Skeletal muscle satellite cell (primary cell): ENCODE data around the gene PLOD1.

Experiments
- H3K27me3 ChIP-seq: 2 replicates; pipeline ENCODE4 v1.7.0; 2013; ENCODE audit warnings: low read length; ENCODE audit not compliant: control insufficient read depth, insufficient read depth
- H3K36me3 ChIP-seq: 2 replicates; pipeline ENCODE4 v1.7.0; 2013; ENCODE audit warnings: mild to moderate bottlenecking, control low read depth, low read length; ENCODE audit not compliant: insufficient read depth
- H3K4me1 ChIP-seq: 2 replicates; pipeline ENCODE4 v1.7.0; 2013; ENCODE audit warnings: low read length; ENCODE audit not compliant: control insufficient read depth, insufficient read depth
- H3K4me2 ChIP-seq: 2 replicates; pipeline ENCODE4 v1.7.0; 2013; ENCODE audit warnings: mild to moderate bottlenecking, low read length
- H3K4me3 ChIP-seq: 2 replicates; pipeline ENCODE4 v1.7.0; 2013; ENCODE audit warnings: low read length
- H3K9ac ChIP-seq: 2 replicates; pipeline ENCODE4 v1.7.0; 2013; ENCODE audit warnings: mild to moderate bottlenecking, low read depth, low read length, moderate library complexity
- H3K9me3 ChIP-seq: replicated peaks from 2 replicates; pipeline ENCODE4 v1.7.0; 2013; ENCODE audit warnings: mild to moderate bottlenecking, control low read depth, low read length

The PLOD1 gene

GRCh38 chr1:11963622-11964021 lies 29.1 kb downstream of the PLOD1 start:
- peaks cover 55% of the 10 kb centered on the region for H3K36me3 ChIP-seq

GRCh38 chr1:11964656-11965055 lies 30.1 kb downstream of the PLOD1 start:
- peaks cover 7% of the 10 kb centered on the region for H3K4me1 ChIP-seq
- H3K36me3 ChIP-seq = peaks cover 59% of the 10 kb centered on the region
- no peaks in the 10 kb centered on the region for H3K27me3 ChIP-seq
- no peak overlapping the region for H3K9ac ChIP-seq
- no peak overlapping the region for H3K4me2 ChIP-seq
- no peaks in the 10 kb centered on the region for H3K9me3 ChIP-seq
- H3K4me3 ChIP-seq = no peak overlapping the region

More at GRCh38 chr1:11963622-11964021, 29.1 kb downstream of the PLOD1 start:
- peaks cover 7% of the 10 kb centered on the region for H3K4me1 ChIP-seq
- H3K4me2 ChIP-seq = no peak overlapping the region
- H3K9me3 ChIP-seq = no peaks in the 10 kb centered on the region
- H3K4me3 ChIP-seq = no peak overlapping the region
- H3K27me3 ChIP-seq = no peaks in the 10 kb centered on the region
- H3K9ac ChIP-seq = no peak overlapping the region

- Histone ChIP-seq H3K4me2 (no peak overlapping the region), H3K4me1 (no peaks in the 10 kb centered on the region), H3K4me3 (no peak overlapping the region), H3K9me3 (no peaks in the 10 kb centered on the region), H3K27me3 (no peaks in the 10 kb centered on the region), H3K36me3 (peaks cover 59% of the 10 kb centered on the region), H3K9ac (no peak overlapping the region)
Measured at GRCh38 chr1:11967028-11967547, 32.6 kb downstream of the PLOD1 start.

- Histone ChIP-seq H3K4me1 (no peaks in the 10 kb centered on the region), H3K4me3 (no peak overlapping the region), H3K9ac (no peak overlapping the region), H3K27me3 (no peaks in the 10 kb centered on the region), H3K9me3 (no peaks in the 10 kb centered on the region), H3K36me3 (peaks cover 64% of the 10 kb centered on the region), H3K4me2 (no peak overlapping the region)
Measured at GRCh38 chr1:11970441-11971185, 36.1 kb downstream of the PLOD1 start.

- Histone ChIP-seq H3K36me3 (peaks cover 38% of the 10 kb centered on the region), H3K9ac (no peak overlapping the region), H3K4me3 (no peak overlapping the region), H3K4me1 (peaks cover 25% of the 10 kb centered on the region), H3K9me3 (no peaks in the 10 kb centered on the region), H3K27me3 (no peaks in the 10 kb centered on the region), H3K4me2 (no peak overlapping the region)
Measured at GRCh38 chr1:11977625-11978024, 43.1 kb downstream of the PLOD1 start.

GRCh38 chr1:11978301-11978700 lies 43.8 kb downstream of the PLOD1 start:
- no peak overlapping the region for H3K4me2 ChIP-seq
- H3K4me3 ChIP-seq = no peak overlapping the region
- no peaks in the 10 kb centered on the region for H3K27me3 ChIP-seq
- peaks cover 37% of the 10 kb centered on the region for H3K36me3 ChIP-seq
- peaks cover 25% of the 10 kb centered on the region for H3K4me1 ChIP-seq
- no peak overlapping the region for H3K9ac ChIP-seq
- H3K9me3 ChIP-seq = no peaks in the 10 kb centered on the region

- Histone ChIP-seq H3K9me3 (no peaks in the 10 kb centered on the region), H3K4me2 (peak overlapping the region; percentile 81), H3K4me3 (peak overlapping the region; percentile 95), H3K27me3 (no peaks in the 10 kb centered on the region), H3K9ac (peak overlapping the region; percentile 95), H3K36me3 (peaks cover 37% of the 10 kb centered on the region), H3K4me1 (peaks cover 25% of the 10 kb centered on the region)
Measured at GRCh38 chr1:11979028-11979850, 44.7 kb downstream of the PLOD1 start.

GRCh38 chr1:11979851-11980675 lies 45.5 kb downstream of the PLOD1 start, which contains the start of gene MFN2:
MFN2 (plus strand) TSS chr1:11980444; CDS start chr1:11989169, 8,725 bp downstream.
- Histone ChIP-seq H3K36me3 (peaks cover 29% of the 10 kb centered on the region), H3K9me3 (no peaks in the 10 kb centered on the region), H3K9ac (peak within 1 kb of the TSS; percentile 95), H3K4me3 (peak within 1 kb of the TSS; percentile 95), H3K4me1 (peaks cover 25% of the 10 kb centered on the region), H3K27me3 (no peaks in the 10 kb centered on the region), H3K4me2 (peak within 1 kb of the TSS; percentile 81)

GRCh38 chr1:11980676-11980972 lies 46.1 kb downstream of the PLOD1 start:
- H3K27me3 ChIP-seq = no peaks in the 10 kb centered on the region
- no peaks in the 10 kb centered on the region for H3K9me3 ChIP-seq
- peak overlapping the region; percentile 95 for H3K9ac ChIP-seq
- H3K4me3 ChIP-seq = peak overlapping the region; percentile 95
- peaks cover 26% of the 10 kb centered on the region for H3K36me3 ChIP-seq
- H3K4me1 ChIP-seq = peaks cover 25% of the 10 kb centered on the region
- H3K4me2 ChIP-seq = peak overlapping the region; percentile 81

- no peaks in the 10 kb centered on the region for H3K9me3 ChIP-seq
- peak overlapping the region; percentile 95 for H3K9ac ChIP-seq
- H3K36me3 ChIP-seq = peaks cover 29% of the 10 kb centered on the region
- H3K4me1 ChIP-seq = peaks cover 25% of the 10 kb centered on the region
- H3K4me2 ChIP-seq = peak overlapping the region; percentile 81
- H3K4me3 ChIP-seq = peak overlapping the region; percentile 95
- no peaks in the 10 kb centered on the region for H3K27me3 ChIP-seq
Measured at GRCh38 chr1:11981378-11982009, 47.0 kb downstream of the PLOD1 start.
